Activated T-cell treated with anti-CD3 and anti-CD28 coated beads, Interleukin-2, amount 50 U/mL, for 24 hours (primary cell): Measurements from ENCODE around the gene PIEZO2.
"Not testable (repeated sequence)": the region's sequence is repeated elsewhere in the genome, so short reads cannot be mapped to it uniquely, and the experiment has no call there.

ENCODE experiments used
- DNase-seq: peaks from one replicate; pipeline ENCODE4 v3.0.0-alpha.2; 2020
- H3K27ac Mint-ChIP-seq: 2 replicates; pipeline ENCODE4 v1.8.0; 2020; ENCODE audit warnings: mild to moderate bottlenecking, mixed read lengths
- H3K27me3 Mint-ChIP-seq: 2 replicates; pipeline ENCODE4 v1.8.0; 2020; ENCODE audit warnings: mixed read lengths
- H3K36me3 Mint-ChIP-seq: 2 replicates; pipeline ENCODE4 v1.8.0; 2020; ENCODE audit warnings: low read depth, mixed read lengths
- H3K4me1 Mint-ChIP-seq: 2 replicates; pipeline ENCODE4 v1.8.0; 2020; ENCODE audit warnings: low read depth, mixed read lengths
- H3K4me3 Mint-ChIP-seq: 2 replicates; pipeline ENCODE4 v1.8.0; 2020; ENCODE audit warnings: mild to moderate bottlenecking, moderate library complexity, mixed read lengths
- H3K9me3 Mint-ChIP-seq: 2 replicates; pipeline ENCODE4 v1.8.0; 2020; ENCODE audit warnings: mixed read lengths

The PIEZO2 gene

DNA sequence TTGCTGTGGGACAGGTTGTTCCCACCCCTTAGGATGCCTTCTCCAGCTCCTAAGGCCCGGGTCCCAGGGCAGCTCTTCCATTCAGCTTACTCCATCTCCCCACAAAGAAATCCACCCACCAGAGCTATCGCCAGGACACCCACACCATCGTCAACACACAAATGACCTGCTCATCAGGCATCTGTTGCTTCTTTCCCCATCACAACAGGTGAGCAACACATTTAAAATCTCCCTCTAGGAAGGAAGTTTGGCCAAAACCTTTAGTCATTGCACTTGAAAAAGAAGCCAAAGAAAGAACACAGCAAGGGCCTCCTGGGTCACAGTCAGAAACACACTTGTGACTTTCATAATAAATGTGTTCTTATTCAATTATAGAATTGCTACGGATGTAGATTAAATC lies 289.0 kb downstream of the PIEZO2 start:
- Mint-ChIP-seq H3K27me3 (no peaks in the 10 kb centered on the region), H3K36me3 (no peaks in the 10 kb centered on the region), H3K4me3 (no peak overlapping the region), H3K9me3 (peaks cover 6% of the 10 kb centered on the region), H3K4me1 (no peaks in the 10 kb centered on the region), H3K27ac (no peak overlapping the region)
- DNase-seq: no peak

DNA sequence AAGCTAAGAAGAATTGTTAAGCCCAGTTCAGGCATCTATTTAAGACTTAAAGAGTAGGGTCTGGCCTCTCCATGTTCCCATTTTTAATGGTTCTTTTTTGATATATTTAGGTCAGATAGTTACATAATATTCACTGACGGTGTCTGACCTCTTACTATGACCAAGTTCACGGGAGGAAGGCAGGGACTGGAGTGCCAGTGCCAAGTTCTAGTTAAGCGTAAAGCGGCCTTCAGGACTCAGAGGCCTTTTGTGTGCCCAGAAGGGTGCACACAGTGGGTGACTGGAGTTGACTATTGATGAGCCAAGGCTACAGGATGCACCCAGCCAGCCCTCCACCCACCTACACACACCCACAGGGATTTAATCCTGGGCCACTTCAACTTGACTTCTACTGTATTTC lies 290.9 kb downstream of the PIEZO2 start:
- Mint-ChIP-seq H3K9me3 (no peaks in the 10 kb centered on the region), H3K4me3 (no peak overlapping the region), H3K4me1 (no peaks in the 10 kb centered on the region), H3K36me3 (no peaks in the 10 kb centered on the region), H3K27me3 (peaks cover 2% of the 10 kb centered on the region), H3K27ac (no peak overlapping the region)
- no peak for DNase-seq

DNA sequence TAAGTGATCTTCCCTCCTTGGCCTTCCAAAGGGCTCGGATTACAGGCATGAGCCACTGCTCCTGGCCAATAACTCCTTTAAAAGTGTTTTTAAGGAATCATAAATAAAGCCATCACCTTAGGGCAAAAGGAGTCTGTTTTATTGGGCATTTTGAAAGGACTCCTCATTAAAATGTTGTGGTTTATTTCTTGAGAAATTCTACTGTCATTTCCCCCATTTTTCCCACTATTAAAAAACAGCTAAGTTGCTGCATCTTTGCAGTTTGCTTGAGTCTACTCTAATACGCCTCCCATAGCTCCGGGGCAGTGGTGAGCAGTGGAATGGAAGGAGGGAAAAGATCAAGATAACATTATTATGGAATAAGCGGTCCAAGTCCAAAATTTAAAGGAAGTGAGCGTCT lies 293.2 kb downstream of the PIEZO2 start:
- DNase-seq: no peak
- H3K36me3 Mint-ChIP-seq: no peaks in the 10 kb centered on the region
- no peak overlapping the region for H3K27ac Mint-ChIP-seq
- H3K9me3 Mint-ChIP-seq: no peaks in the 10 kb centered on the region
- H3K4me1 Mint-ChIP-seq: no peaks in the 10 kb centered on the region
- H3K27me3 Mint-ChIP-seq: peaks cover 8% of the 10 kb centered on the region
- no peak overlapping the region for H3K4me3 Mint-ChIP-seq

DNA sequence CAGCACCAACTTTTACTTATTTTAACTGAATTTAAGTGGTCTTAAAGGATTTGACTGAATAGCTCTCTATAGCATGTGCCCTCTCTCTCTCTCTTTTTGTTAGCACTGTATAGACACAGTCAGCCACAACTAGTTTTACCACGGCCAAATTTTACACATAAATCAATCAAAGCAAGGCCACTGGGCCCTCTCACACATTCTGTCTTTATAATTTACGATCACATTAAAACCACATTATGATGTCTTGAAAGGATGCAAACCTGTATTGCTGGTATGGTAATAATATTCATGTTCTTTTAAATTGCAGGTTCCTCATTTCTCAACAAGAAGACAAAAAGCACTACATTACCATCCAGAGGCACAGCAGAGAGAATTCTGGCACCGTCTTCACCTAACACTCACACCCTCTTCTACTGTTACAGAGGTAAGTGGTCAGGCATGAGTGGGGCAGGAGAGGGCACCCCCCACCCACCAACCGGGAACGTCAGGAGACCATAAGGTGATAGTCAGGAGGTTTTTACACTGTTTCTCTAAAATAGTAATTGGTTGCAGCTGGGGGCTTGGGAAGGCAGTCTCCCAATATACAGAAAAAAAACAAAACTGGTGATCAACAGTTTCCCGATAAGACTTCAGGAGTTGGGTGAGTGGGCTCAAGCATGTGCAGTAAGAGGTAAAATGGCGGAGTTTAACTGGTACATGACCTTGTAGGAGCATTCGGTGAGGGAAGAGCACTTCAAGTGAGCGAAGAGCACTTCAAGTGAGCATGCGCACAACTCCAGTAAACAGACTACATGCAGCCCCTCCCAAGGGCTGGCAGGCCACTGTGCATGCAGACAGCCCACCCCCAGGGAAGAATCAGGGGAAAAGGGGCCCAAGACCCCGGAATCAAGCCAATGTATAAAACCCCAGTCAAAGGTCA lies 296.7 kb downstream of the PIEZO2 start:
- Mint-ChIP-seq H3K27me3 (peaks cover 11% of the 10 kb centered on the region), H3K4me3 (no peak overlapping the region), H3K36me3 (no peaks in the 10 kb centered on the region), H3K4me1 (no peaks in the 10 kb centered on the region), H3K9me3 (no peaks in the 10 kb centered on the region), H3K27ac (no peak overlapping the region)
- DNase-seq: no peak

DNA sequence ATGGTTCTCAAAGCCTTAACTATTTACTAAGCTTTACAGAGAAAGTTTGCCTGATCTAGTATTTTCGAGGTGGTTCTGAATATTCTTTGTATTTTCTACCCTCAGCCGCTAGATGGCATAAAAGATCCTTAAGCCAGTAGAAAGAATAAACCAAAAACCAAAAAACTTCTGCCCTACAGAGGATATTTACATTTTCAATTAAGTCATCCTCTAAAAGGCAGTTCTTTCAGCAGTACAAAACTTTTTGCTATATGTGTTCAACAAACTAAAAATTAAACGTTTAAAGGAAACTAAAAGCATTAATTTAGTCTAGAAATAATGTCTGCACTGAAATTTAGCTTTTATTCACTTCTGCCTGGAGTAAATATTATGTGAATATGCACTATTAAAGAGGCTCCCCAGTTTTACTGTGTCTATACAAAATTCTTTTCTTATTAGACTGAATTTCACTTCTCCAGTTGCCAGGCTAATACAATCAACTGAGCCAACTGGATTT lies 297.5 kb downstream of the PIEZO2 start:
- Mint-ChIP-seq H3K4me3 (no peak overlapping the region), H3K36me3 (no peaks in the 10 kb centered on the region), H3K27ac (no peak overlapping the region), H3K9me3 (no peaks in the 10 kb centered on the region), H3K4me1 (no peaks in the 10 kb centered on the region), H3K27me3 (peaks cover 11% of the 10 kb centered on the region)
- no peak for DNase-seq

DNA sequence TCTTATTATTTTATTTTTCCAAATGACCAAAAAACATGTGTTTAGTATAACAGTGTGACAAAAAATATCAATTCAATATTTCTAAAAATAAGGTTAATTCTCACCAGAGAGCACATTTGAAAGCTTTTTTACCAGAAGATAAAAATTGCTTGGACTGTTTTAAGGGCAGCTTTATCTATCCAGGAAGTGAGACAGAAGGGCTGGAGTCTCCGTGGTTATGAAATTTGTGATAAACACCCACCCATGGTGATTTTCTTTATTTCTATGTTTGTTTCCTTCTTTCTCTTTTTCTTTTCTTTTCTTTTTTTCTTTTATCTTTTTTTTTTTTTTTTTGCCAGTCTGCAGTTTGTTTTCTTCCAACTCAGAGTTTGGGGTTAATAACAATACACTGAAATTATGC lies 298.5 kb downstream of the PIEZO2 start:
- Mint-ChIP-seq H3K27ac (no peak overlapping the region), H3K27me3 (peaks cover 11% of the 10 kb centered on the region), H3K4me3 (no peak overlapping the region), H3K36me3 (no peaks in the 10 kb centered on the region), H3K9me3 (no peaks in the 10 kb centered on the region), H3K4me1 (no peaks in the 10 kb centered on the region)
- no peak for DNase-seq

DNA sequence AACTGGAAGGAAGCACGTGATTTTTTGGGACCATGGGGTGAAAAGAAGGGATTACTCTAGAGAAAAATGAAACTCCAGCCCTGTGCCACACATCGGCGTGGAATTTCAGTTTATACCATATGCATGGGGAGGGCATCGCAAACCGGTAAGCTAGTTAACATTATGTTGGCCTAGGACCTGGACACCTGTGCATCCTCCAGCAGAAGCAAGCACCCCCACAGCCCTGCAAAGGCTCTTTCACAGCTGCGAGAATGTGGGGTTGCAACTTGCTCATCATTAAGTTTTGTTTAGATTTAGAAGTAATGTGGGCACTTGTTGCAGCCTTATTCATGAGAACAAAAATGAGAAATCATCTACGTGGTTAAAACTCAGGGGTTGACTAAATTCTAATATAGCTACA lies 299.2 kb downstream of the PIEZO2 start:
- H3K9me3 Mint-ChIP-seq: no peaks in the 10 kb centered on the region
- H3K27me3 Mint-ChIP-seq: peaks cover 11% of the 10 kb centered on the region
- no peak overlapping the region for H3K4me3 Mint-ChIP-seq
- DNase-seq: no peak
- H3K27ac Mint-ChIP-seq: no peak overlapping the region
- H3K4me1 Mint-ChIP-seq: no peaks in the 10 kb centered on the region
- H3K36me3 Mint-ChIP-seq: no peaks in the 10 kb centered on the region

DNA sequence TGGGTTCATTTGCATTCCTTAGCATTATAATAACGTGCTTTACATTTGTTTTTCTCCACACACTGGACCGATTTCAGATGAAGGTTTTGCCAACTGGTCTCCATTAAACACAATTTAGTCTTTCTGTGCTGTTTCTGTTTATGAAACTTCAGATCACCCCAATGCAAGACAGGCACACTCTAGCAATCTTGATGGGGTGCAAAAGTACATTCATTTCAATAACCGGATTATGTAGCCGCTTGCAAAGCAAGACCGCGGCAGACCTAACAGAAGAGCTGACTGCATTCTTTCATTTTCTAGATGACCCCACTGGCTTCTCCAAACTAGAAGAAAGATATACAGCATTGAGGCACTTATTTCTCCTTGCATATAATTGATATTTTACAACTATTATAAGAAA lies 301.5 kb downstream of the PIEZO2 start:
- Mint-ChIP-seq H3K27ac (no peak overlapping the region), H3K4me1 (no peaks in the 10 kb centered on the region), H3K27me3 (peaks cover 8% of the 10 kb centered on the region), H3K4me3 (no peak overlapping the region), H3K9me3 (no peaks in the 10 kb centered on the region), H3K36me3 (no peaks in the 10 kb centered on the region)
- DNase-seq: no peak

DNA sequence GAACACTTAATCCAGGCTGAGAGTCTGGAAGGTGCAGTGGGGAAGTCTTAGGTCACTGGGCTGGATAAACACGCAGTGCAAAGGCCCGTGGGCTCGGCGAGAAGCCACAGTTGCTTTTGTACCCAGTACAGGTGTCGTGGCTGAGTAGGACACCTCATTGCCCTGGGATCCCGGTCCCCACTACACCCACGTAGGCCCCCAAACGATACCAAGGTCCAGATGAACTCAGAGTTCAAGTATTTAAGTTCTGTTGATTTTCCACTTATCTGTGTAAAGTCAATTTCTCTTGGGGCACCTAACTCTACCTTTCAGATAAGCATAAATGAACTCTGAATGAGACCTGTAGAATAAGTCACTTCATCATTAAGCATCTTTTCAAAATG lies 302.0 kb downstream of the PIEZO2 start:
- Mint-ChIP-seq H3K4me1 (no peaks in the 10 kb centered on the region), H3K9me3 (no peaks in the 10 kb centered on the region), H3K36me3 (no peaks in the 10 kb centered on the region), H3K4me3 (no peak overlapping the region), H3K27me3 (peaks cover 6% of the 10 kb centered on the region), H3K27ac (no peak overlapping the region)
- DNase-seq: no peak

DNA sequence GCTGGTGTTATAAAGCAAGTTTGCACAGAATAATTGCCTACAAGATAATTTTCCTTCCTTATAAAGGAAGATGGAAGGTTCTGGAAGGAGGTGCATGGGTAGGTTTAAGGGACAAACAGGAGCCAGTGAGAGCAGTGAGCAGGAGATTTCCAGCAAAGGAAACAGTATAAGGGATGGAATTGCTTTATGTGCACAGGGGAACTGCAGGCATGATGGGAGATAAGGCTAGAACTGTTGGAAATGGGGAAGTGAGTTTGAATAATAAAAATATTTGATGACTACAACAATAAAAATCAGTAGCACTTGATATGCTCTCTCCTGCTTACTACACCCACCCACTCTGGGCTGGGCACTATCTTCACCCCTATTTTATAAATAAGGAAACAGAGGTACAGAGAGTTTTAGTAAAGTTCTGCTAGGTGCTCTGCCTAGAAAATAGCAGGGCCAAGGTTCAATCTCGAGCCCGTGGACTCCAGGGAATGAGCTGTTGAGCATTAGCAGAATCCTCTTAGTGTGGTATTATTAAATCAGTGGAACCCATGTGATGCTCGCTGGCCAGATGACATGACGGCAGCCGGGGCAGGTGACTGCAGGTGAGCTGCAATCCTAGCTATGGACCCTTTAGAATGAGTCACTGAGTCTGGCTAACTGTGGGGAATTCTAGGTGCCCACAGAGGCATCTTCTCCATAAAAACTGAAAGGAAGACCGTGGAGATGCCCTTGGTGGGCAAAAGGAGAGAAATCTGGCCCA lies 302.5 kb downstream of the PIEZO2 start:
- Mint-ChIP-seq H3K27ac (no peak overlapping the region), H3K9me3 (no peaks in the 10 kb centered on the region), H3K4me3 (no peak overlapping the region), H3K27me3 (peaks cover 6% of the 10 kb centered on the region), H3K36me3 (no peaks in the 10 kb centered on the region), H3K4me1 (no peaks in the 10 kb centered on the region)
- no peak for DNase-seq

DNA sequence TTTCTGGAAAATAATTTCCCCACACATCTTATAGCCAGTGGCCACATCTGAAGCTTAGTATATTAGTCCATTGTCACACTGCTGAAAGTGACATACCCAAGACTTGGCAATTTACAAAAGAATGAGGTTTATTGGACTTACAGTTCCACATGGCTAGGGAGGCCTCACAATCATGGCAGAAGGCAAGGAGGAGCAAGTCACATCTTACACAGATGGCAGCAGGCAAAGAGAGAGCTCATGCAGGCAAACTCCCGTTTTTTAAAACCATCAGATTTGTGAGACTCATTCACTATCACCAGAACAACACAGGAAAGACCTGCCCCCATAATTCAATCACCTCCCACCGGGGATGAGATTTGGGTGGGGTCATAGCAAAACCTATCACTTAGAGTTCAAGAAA lies 303.3 kb downstream of the PIEZO2 start:
- H3K4me3 Mint-ChIP-seq, H3K4me1 Mint-ChIP-seq, H3K36me3 Mint-ChIP-seq, H3K27me3 Mint-ChIP-seq, H3K9me3 Mint-ChIP-seq, DNase-seq, H3K27ac Mint-ChIP-seq: not testable (repeated sequence)

DNA sequence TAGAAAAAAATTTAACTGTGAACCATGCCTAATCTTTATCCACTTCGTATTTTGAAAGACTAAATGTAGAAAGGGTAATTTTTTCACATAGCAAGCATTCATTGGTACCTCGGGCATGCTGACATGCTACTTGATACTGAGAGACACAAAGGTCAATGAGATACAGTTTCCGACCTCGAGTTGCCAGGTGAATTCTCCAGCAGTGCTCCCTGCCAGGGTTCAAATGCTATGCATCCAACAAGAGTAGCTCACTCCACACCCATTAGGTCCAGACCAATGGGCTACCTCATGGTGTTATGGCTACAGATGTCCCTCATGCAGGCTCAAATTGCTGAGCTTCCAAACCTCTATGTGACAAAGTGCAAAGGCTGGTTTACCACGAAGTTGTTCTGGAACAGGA lies 305.8 kb downstream of the PIEZO2 start:
- no peak overlapping the region for H3K27ac Mint-ChIP-seq
- peaks cover 9% of the 10 kb centered on the region for H3K27me3 Mint-ChIP-seq
- no peaks in the 10 kb centered on the region for H3K36me3 Mint-ChIP-seq
- H3K4me3 Mint-ChIP-seq: no peak overlapping the region
- no peaks in the 10 kb centered on the region for H3K4me1 Mint-ChIP-seq
- DNase-seq: no peak
- H3K9me3 Mint-ChIP-seq: no peaks in the 10 kb centered on the region

DNA sequence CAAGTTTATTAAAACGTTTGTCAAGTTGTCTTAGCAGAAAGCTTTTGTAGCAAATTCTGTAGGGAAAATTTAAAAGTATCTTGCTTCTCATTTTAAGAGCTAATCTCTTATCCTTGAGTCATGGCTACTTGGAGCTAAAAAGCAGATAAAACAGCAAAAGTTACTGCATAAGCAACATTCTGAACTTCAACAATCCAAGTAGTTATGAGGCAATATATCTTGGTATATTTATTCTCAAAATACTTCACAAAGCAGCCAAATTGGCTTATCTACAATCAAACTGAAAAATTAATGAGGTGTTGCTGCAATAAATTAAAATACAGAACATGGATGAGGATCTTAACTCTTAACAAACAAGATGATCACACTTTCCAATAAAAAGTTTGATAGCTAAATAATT lies 306.5 kb downstream of the PIEZO2 start:
- peaks cover 9% of the 10 kb centered on the region for H3K27me3 Mint-ChIP-seq
- no peak overlapping the region for H3K4me3 Mint-ChIP-seq
- DNase-seq: no peak
- H3K4me1 Mint-ChIP-seq: no peaks in the 10 kb centered on the region
- H3K27ac Mint-ChIP-seq: no peak overlapping the region
- no peaks in the 10 kb centered on the region for H3K9me3 Mint-ChIP-seq
- no peaks in the 10 kb centered on the region for H3K36me3 Mint-ChIP-seq

DNA sequence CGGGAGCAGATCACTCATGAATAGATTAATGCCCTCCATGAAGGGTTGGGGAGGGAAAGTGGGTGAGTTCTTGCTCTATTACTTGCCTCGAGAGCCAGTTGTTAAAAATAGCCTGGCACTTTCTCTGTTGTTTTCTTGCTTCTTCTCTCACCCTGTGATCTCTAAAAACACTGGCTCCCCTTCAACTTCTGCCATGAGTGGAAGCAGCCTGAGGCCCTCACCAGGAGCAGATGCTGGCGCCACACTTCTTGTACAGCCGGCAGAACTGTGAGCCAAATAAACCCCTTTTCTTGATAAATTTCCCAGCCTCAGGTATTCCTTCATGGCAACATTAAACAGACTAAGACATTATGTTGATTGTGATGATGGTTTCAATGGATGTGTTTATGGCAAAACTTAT lies 307.0 kb downstream of the PIEZO2 start:
- H3K27ac Mint-ChIP-seq: no peak overlapping the region
- H3K27me3 Mint-ChIP-seq: peaks cover 11% of the 10 kb centered on the region
- no peak overlapping the region for H3K4me3 Mint-ChIP-seq
- no peak for DNase-seq
- H3K36me3 Mint-ChIP-seq: no peaks in the 10 kb centered on the region
- H3K4me1 Mint-ChIP-seq: no peaks in the 10 kb centered on the region
- H3K9me3 Mint-ChIP-seq: no peaks in the 10 kb centered on the region

DNA sequence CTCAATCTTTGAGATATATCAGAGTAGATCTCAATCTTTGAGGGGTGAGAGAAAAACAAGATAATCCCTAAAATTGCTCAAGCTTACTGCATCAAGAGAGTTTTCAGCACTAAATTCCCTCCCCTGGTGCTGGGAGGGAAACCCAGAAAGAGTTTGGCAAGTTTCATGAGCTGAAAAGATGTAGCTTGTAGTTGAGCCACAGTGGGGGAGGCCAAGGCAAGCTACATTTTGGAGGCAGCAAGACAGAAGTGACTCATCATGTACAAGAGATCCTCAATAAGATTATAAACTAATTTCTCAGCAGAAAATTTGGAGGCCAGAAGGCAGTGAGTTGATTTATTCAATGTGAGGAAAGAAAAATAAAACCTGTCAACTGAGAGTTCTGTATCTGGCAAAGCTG lies 308.2 kb downstream of the PIEZO2 start:
- DNase-seq: no peak
- Mint-ChIP-seq H3K27ac (no peak overlapping the region), H3K4me3 (no peak overlapping the region), H3K27me3 (peaks cover 16% of the 10 kb centered on the region), H3K4me1 (no peaks in the 10 kb centered on the region), H3K36me3 (no peaks in the 10 kb centered on the region), H3K9me3 (no peaks in the 10 kb centered on the region)
